HCT116 (cell line): ENCODE measurements around the gene LCLAT1. TPM values are rescaled to one million over a fixed set of nuclear protein-coding genes. Genes with fewer than 3 reads are reported as not detected.

Source experiments
- ATAC-seq: fragments of 200-7000 bp; cut with Tn5 transposase; 2 replicates; pipeline ENCODE4 v1.9.1; 2020; ENCODE audit warnings: mild to moderate bottlenecking, moderate library complexity
- BruUV-seq: library from RNA; stranded (reverse); fragments of 400-500 nt; replicated peaks from 2 replicates; lab custom pipeline; 2021; lab: Mats Ljungman, UMichigan
- CTCF ChIA-PET: fragments of 300-600 bp; sonication (Branson Sonifier 250); formaldehyde crosslinking; loops from one replicate; lab custom pipeline; 2021; ENCODE audit warnings: antibody characterized with exemption; lab: Charles Lee
- POLR2A ChIA-PET: fragments of 300-600, 350-600 bp; sonication (Branson Sonifier 250); formaldehyde crosslinking; loops from one replicate; lab custom pipeline; 2021; ENCODE audit warnings: antibody characterized with exemption; lab: Charles Lee
- RAD21 ChIA-PET, 2 experiments: fragments of 300-600 bp; sonication (Branson Sonifier 250); formaldehyde crosslinking; loops; one replicate each; lab custom pipeline; 2023; ENCODE audit warnings: low total read pairs in 2 of 2; ENCODE audit not compliant: uncharacterized antibody in 2 of 2, unreplicated experiment in 2 of 2, low non-redundant PET in 1 of 2; lab: Charles Lee
- DNase-seq: peaks from one replicate; pipeline ENCODE4 v3.0.0-alpha.2; 2010; ENCODE audit warnings: low read depth, low spot score
- H2AFZ ChIP-seq: fragments of 200-600 bp; shearing (Covaris generic), sonication (generic); 2 replicates; pipeline ENCODE4 v1.6.1; 2017; ENCODE audit warnings: low read depth, mixed run types, mixed read lengths, antibody characterized with exemption, low read length; ENCODE audit not compliant: poor library complexity, severe bottlenecking
- H3K27ac ChIP-seq: 2 replicates; pipeline ENCODE4 v1.5.1; 2012; ENCODE audit warnings: low read depth, low read length
- H3K27me3 ChIP-seq: fragments of 200-600 bp; sonication (generic); 2 replicates; pipeline ENCODE4 v1.6.1; 2016; ENCODE audit warnings: mixed run types, low read length, mixed read lengths; ENCODE audit not compliant: insufficient read depth
- H3K36me3 ChIP-seq, 2 experiments: fragments of 200-500 bp in 1 of 2; fragments of 200-600 bp in 1 of 2; sonication (Bioruptor generic) in 1 of 2; sonication (generic) in 1 of 2; 2 replicates each; pipeline versions ENCODE4 v1.5.1 to v1.6.1; 2014 to 2016; ENCODE audit warnings: low read length in 2 of 2, inconsistent platforms in 1 of 2, mixed read lengths in 1 of 2, mixed run types in 1 of 2; ENCODE audit not compliant: insufficient read depth in 2 of 2, control insufficient read depth in 1 of 2
- H3K4me1 ChIP-seq, 2 experiments: fragments of 200-600 bp in 1 of 2; sonication (generic) in 1 of 2; 2 replicates each; pipeline versions ENCODE4 v1.5.1 to v1.6.1; 2012 to 2017; ENCODE audit warnings: low read length in 2 of 2, inconsistent platforms in 1 of 2, mild to moderate bottlenecking in 1 of 2, mixed read lengths in 1 of 2, mixed run types in 1 of 2, moderate library complexity in 1 of 2; ENCODE audit not compliant: insufficient read depth in 2 of 2, control insufficient read depth in 1 of 2
- H3K4me2 ChIP-seq: fragments of 200-600 bp; sonication (generic); 2 replicates; pipeline ENCODE4 v1.6.1; 2017; ENCODE audit warnings: mixed run types, low read length, mixed read lengths
- H3K4me3 ChIP-seq, 2 experiments: fragments of 200-600 bp in 1 of 2; sonication (generic) in 1 of 2; replicated peaks in 1 of 2; 2 replicates each; pipeline ENCODE4 v1.5.1; 2011 to 2016; ENCODE audit warnings: low read length in 2 of 2, control low read depth in 1 of 2, low read depth in 1 of 2, mild to moderate bottlenecking in 1 of 2, mixed read lengths in 1 of 2, mixed run types in 1 of 2
- H3K79me2 ChIP-seq: fragments of 200-600 bp; sonication (generic); 2 replicates; pipeline ENCODE4 v1.6.1; 2017; ENCODE audit warnings: mild to moderate bottlenecking, mixed run types, low read length, moderate library complexity, mixed read lengths; ENCODE audit not compliant: insufficient read depth
- H3K9ac ChIP-seq: fragments of 200-600 bp; sonication (generic); 2 replicates; pipeline ENCODE4 v1.6.1; 2016; ENCODE audit warnings: low read length, mixed read lengths
- H3K9me2 ChIP-seq: fragments of 200-600 bp; sonication (generic), shearing (Covaris generic); 2 replicates; pipeline ENCODE4 v1.6.1; 2017; ENCODE audit warnings: mixed run types, mild to moderate bottlenecking, moderate library complexity; ENCODE audit not compliant: insufficient read depth
- H3K9me3 ChIP-seq, 2 experiments: fragments of 200-500 bp in 1 of 2; fragments of 200-600 bp in 1 of 2; sonication (Bioruptor generic) in 1 of 2; sonication (generic) in 1 of 2; 2 replicates each; pipeline ENCODE4 v1.6.1; 2014 to 2017; ENCODE audit warnings: low read length in 2 of 2, mixed read lengths in 2 of 2, inconsistent platforms in 1 of 2, low read depth in 1 of 2, mild to moderate bottlenecking in 1 of 2, mixed run types in 1 of 2, moderate library complexity in 1 of 2; ENCODE audit not compliant: control insufficient read depth in 1 of 2, insufficient read depth in 1 of 2
- H4K20me1 ChIP-seq: fragments of 200-600 bp; sonication (generic), shearing (Covaris generic); 2 replicates; pipeline ENCODE4 v1.6.1; 2017; ENCODE audit warnings: mixed run types, mild to moderate bottlenecking, moderate library complexity; ENCODE audit not compliant: insufficient read depth
- EGR1 ChIP-seq: IDR thresholded peaks from 2 replicates; pipeline ENCODE4 v1.6.1; 2012; ENCODE audit warnings: low read depth
- ELF1 ChIP-seq: IDR thresholded peaks from 2 replicates; pipeline ENCODE4 v1.6.1; 2012; ENCODE audit warnings: low read depth, borderline replicate concordance
- JUND ChIP-seq: IDR thresholded peaks from 2 replicates; pipeline ENCODE4 v1.6.1; 2012
- POLR2A ChIP-seq: IDR thresholded peaks from 2 replicates; pipeline ENCODE4 v1.7.0; 2011; ENCODE audit warnings: borderline replicate concordance; ENCODE audit not compliant: insufficient read depth, insufficient read length; ENCODE audit errors: extremely low read depth
- SRF ChIP-seq: IDR thresholded peaks from 2 replicates; pipeline ENCODE4 v1.6.1; 2012; ENCODE audit warnings: low read depth
- ZNF274 ChIP-seq: fragments of 200-500 bp; sonication (Bioruptor generic); IDR thresholded peaks from 2 replicates; pipeline ENCODE4 v1.6.1; 2014; ENCODE audit warnings: mild to moderate bottlenecking, low read depth, low read length, inconsistent platforms
- intact Hi-C: fragments of 100-400 bp; cut with micrococcal nuclease; formaldehyde crosslinking; loops from 2 replicates; pipeline ENCODE4 v1.10.0; 2022
- total RNA-seq: library from RNA; stranded (reverse); gene quantifications from one replicate; pipeline ENCODE4 v1.2.1, GENCODE V29; 2021; ENCODE audit not compliant: unreplicated experiment
- TF ChIP-seq, protein P1 (sequence below), 3 experiments: fragments of 200-600 bp in 1 of 3; sonication (generic) in 1 of 3; IDR thresholded peaks in 2 of 3; conservative IDR thresholded peaks in 1 of 3; 2 replicates each; pipeline ENCODE4 v1.5.1; 2012 to 2017; ENCODE audit warnings: low read depth in 2 of 3, low read length in 2 of 3, antibody characterized with exemption in 1 of 3, borderline replicate concordance in 1 of 3, control low read depth in 1 of 3, mild to moderate bottlenecking in 1 of 3, mixed read lengths in 1 of 3, mixed run types in 1 of 3, moderate library complexity in 1 of 3; ENCODE audit not compliant: insufficient read depth in 1 of 3
- TF ChIP-seq, protein P2 (sequence below): IDR thresholded peaks from 2 replicates; pipeline ENCODE4 v1.6.1; 2012; ENCODE audit warnings: low read depth
- TF ChIP-seq, protein P3 (sequence below): IDR thresholded peaks from 2 replicates; pipeline ENCODE4 v1.6.1; 2012

LCLAT1 gene
- total RNA-seq, 1 experiment from 2014 or later, result 36.2 TPM

DNA sequence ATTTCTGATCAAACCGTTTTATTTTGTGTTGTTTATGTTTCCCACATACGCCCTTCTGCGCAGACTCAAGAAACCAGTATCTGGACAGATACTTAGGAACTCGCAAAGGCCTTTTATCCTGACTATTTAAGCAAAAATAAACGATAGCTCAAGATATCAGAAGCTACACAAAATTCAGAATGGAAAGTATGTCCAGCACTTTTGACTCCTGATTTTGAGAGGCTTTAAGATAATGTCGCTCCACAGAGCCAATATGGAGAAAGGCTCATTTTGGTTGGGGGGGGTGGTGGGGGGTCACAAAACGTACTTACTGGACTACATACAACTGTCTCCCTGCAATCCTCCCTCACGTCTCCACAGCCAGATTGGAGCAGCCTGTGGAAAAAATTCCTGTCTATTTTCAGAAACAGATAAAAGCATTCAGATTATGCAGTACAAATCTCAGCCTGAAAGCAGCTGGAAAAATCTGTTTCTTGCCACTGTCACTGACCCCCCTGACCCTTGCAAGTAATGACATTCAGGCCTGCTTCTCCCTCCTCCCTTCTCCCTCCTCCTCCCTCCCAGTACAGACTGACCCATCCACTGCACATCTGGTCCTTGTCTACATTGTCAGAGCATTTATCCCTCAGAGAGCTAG is 34.9 kb upstream of the LCLAT1 start:
- no peak overlapping the region for H3K9ac ChIP-seq
- intact Hi-C loops, result no loop called here
- no peaks in the 10 kb centered on the region for H3K36me3 ChIP-seq
- H4K20me1 ChIP-seq, result no peaks in the 10 kb centered on the region
- no peak overlapping the region for H3K27ac ChIP-seq
- ChIA-PET CTCF (no interaction called here), RAD21 (no interaction called here), POLR2A (no interaction called here)
- BruUV-seq, result no TSS peak
- no peak overlapping the region for H3K4me2 ChIP-seq
- no peak for TF ChIP-seq ZNF274
- TF ChIP-seq, protein P1, sequence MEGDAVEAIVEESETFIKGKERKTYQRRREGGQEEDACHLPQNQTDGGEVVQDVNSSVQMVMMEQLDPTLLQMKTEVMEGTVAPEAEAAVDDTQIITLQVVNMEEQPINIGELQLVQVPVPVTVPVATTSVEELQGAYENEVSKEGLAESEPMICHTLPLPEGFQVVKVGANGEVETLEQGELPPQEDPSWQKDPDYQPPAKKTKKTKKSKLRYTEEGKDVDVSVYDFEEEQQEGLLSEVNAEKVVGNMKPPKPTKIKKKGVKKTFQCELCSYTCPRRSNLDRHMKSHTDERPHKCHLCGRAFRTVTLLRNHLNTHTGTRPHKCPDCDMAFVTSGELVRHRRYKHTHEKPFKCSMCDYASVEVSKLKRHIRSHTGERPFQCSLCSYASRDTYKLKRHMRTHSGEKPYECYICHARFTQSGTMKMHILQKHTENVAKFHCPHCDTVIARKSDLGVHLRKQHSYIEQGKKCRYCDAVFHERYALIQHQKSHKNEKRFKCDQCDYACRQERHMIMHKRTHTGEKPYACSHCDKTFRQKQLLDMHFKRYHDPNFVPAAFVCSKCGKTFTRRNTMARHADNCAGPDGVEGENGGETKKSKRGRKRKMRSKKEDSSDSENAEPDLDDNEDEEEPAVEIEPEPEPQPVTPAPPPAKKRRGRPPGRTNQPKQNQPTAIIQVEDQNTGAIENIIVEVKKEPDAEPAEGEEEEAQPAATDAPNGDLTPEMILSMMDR (IDR thresholded peaks at IDR 0.05 in 2 of 3, conservative IDR thresholded peaks at IDR 0.05 in 1 of 3; ENCODE audit: borderline replicate concordance in 1 of 3, insufficient read depth in 1 of 3, low read depth in 2 of 3, low read length in 2 of 3), result no peak
- no peak for TF ChIP-seq JUND
- TF ChIP-seq ELF1, result no peak
- TF ChIP-seq POLR2A, result no peak
- TF ChIP-seq, protein P2, sequence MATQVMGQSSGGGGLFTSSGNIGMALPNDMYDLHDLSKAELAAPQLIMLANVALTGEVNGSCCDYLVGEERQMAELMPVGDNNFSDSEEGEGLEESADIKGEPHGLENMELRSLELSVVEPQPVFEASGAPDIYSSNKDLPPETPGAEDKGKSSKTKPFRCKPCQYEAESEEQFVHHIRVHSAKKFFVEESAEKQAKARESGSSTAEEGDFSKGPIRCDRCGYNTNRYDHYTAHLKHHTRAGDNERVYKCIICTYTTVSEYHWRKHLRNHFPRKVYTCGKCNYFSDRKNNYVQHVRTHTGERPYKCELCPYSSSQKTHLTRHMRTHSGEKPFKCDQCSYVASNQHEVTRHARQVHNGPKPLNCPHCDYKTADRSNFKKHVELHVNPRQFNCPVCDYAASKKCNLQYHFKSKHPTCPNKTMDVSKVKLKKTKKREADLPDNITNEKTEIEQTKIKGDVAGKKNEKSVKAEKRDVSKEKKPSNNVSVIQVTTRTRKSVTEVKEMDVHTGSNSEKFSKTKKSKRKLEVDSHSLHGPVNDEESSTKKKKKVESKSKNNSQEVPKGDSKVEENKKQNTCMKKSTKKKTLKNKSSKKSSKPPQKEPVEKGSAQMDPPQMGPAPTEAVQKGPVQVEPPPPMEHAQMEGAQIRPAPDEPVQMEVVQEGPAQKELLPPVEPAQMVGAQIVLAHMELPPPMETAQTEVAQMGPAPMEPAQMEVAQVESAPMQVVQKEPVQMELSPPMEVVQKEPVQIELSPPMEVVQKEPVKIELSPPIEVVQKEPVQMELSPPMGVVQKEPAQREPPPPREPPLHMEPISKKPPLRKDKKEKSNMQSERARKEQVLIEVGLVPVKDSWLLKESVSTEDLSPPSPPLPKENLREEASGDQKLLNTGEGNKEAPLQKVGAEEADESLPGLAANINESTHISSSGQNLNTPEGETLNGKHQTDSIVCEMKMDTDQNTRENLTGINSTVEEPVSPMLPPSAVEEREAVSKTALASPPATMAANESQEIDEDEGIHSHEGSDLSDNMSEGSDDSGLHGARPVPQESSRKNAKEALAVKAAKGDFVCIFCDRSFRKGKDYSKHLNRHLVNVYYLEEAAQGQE, result no peak
- TF ChIP-seq SRF, result no peak
- TF ChIP-seq EGR1, result no peak
- TF ChIP-seq, protein P3, sequence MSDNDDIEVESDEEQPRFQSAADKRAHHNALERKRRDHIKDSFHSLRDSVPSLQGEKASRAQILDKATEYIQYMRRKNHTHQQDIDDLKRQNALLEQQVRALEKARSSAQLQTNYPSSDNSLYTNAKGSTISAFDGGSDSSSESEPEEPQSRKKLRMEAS, result no peak
- H3K4me3 ChIP-seq, result no peak overlapping the region
- no peaks in the 10 kb centered on the region for H3K9me2 ChIP-seq
- no peak for ATAC-seq
- H3K79me2 ChIP-seq, result no peaks in the 10 kb centered on the region
- H3K27me3 ChIP-seq, result no peaks in the 10 kb centered on the region
- no peaks in the 10 kb centered on the region for H3K9me3 ChIP-seq
- DNase-seq, result no peak
- H2AFZ ChIP-seq, result no peak overlapping the region
- peaks cover 0 to 10% of the 10 kb centered on the region in 2 experiments; a peak in 1 of 4 replicates for H3K4me1 ChIP-seq
